ENCODE measurements around the gene VENTX.

DNA sequence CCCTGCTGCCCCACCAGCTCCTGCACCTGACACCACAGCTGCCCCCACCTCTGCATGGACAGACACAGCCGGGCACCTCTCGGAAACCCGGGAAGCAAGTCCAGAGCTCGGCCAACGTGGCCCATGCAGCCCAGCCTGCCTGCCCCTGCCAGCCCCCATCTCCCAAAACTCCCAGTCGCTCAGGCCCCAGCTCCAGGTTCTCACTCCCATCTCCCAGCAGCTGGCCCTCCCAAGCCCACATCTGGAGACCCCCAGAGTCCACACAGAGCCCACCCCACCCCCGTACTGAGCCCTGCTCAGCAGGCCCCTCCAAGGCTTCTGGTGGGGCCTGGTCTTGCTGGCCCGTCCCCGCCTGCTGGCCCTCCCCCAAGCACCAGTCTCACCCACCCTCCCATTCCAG lies 39.9 kb upstream of the VENTX start:
- TF ChIP-seq, protein P1, sequence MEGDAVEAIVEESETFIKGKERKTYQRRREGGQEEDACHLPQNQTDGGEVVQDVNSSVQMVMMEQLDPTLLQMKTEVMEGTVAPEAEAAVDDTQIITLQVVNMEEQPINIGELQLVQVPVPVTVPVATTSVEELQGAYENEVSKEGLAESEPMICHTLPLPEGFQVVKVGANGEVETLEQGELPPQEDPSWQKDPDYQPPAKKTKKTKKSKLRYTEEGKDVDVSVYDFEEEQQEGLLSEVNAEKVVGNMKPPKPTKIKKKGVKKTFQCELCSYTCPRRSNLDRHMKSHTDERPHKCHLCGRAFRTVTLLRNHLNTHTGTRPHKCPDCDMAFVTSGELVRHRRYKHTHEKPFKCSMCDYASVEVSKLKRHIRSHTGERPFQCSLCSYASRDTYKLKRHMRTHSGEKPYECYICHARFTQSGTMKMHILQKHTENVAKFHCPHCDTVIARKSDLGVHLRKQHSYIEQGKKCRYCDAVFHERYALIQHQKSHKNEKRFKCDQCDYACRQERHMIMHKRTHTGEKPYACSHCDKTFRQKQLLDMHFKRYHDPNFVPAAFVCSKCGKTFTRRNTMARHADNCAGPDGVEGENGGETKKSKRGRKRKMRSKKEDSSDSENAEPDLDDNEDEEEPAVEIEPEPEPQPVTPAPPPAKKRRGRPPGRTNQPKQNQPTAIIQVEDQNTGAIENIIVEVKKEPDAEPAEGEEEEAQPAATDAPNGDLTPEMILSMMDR (IDR thresholded peaks at IDR 0.05): no peak
- TF ChIP-seq EZH2phosphoT487 (IDR thresholded peaks at IDR 0.05) (no peak), EZH2 (IDR thresholded peaks at IDR 0.05) (no peak)

All from neural progenitor cell (in vitro differentiated cells).